H9 (cell line): Measurements from ENCODE around the gene PLEKHM3. TPM values are rescaled to one million over a fixed set of nuclear protein-coding genes. Genes with fewer than 3 reads are reported as not detected.

Experiments
- DNase-seq: peaks from one replicate; pipeline ENCODE4 v3.0.0-alpha.2; 2017
- H2AFZ ChIP-seq: one replicate; pipeline ENCODE4 v1.6.1; 2013; ENCODE audit warnings: mild to moderate bottlenecking, low read length, control low read depth, moderate library complexity
- H2AK5ac ChIP-seq: 2 replicates; pipeline ENCODE4 v1.6.1; 2013; ENCODE audit warnings: low read length, control low read depth, mixed read lengths; ENCODE audit not compliant: insufficient read length
- H2BK120ac ChIP-seq: one replicate; pipeline ENCODE4 v1.6.1; 2013; ENCODE audit warnings: low read depth, mild to moderate bottlenecking, low read length, control low read depth, inconsistent platforms; ENCODE audit not compliant: poor library complexity, severe bottlenecking
- H2BK12ac ChIP-seq: 2 replicates; pipeline ENCODE4 v1.6.1; 2013; ENCODE audit warnings: low read length, control low read depth, mixed read lengths, low read depth; ENCODE audit not compliant: insufficient read length
- H2BK15ac ChIP-seq: 2 replicates; pipeline ENCODE4 v1.6.1; 2013; ENCODE audit warnings: low read depth, low read length, control low read depth
- H2BK20ac ChIP-seq: one replicate; pipeline ENCODE4 v1.6.1; 2013; ENCODE audit warnings: low read depth, mild to moderate bottlenecking, low read length, control low read depth, inconsistent platforms; ENCODE audit not compliant: poor library complexity, severe bottlenecking
- H2BK5ac ChIP-seq: 2 replicates; pipeline ENCODE4 v1.6.1; 2013; ENCODE audit warnings: low read length, control low read depth, mixed read lengths; ENCODE audit not compliant: insufficient read length
- H3K14ac ChIP-seq: 2 replicates; pipeline ENCODE4 v1.6.1; 2013; ENCODE audit warnings: low read length, control low read depth; ENCODE audit not compliant: insufficient read depth
- H3K18ac ChIP-seq: 2 replicates; pipeline ENCODE4 v1.6.1; 2013; ENCODE audit warnings: low read depth, mild to moderate bottlenecking, mixed read lengths, low read length, control low read depth; ENCODE audit not compliant: insufficient read length
- H3K23ac ChIP-seq: 2 replicates; pipeline ENCODE4 v1.6.1; 2013; ENCODE audit warnings: low read length, control low read depth, mixed read lengths, low read depth; ENCODE audit not compliant: insufficient read length
- H3K23me2 ChIP-seq: 2 replicates; pipeline ENCODE4 v1.6.1; 2013; ENCODE audit warnings: low read depth, mild to moderate bottlenecking, mixed read lengths, low read length, control low read depth; ENCODE audit not compliant: insufficient read length, poor library complexity, severe bottlenecking
- H3K27ac ChIP-seq: 2 replicates; pipeline ENCODE4 v1.5.1; 2013; ENCODE audit warnings: low read length, control low read depth, mixed read lengths, low read depth; ENCODE audit not compliant: insufficient read length
- H3K27me3 ChIP-seq: 2 replicates; pipeline ENCODE4 v1.6.1; 2013; ENCODE audit warnings: low read length, control low read depth, inconsistent platforms; ENCODE audit not compliant: insufficient read depth
- H3K4ac ChIP-seq: 2 replicates; pipeline ENCODE4 v1.6.1; 2013; ENCODE audit warnings: low read depth, mild to moderate bottlenecking, control low read depth, inconsistent platforms, low read length, moderate library complexity
- H3K4me1 ChIP-seq: 2 replicates; pipeline ENCODE4 v1.6.1; 2013; ENCODE audit warnings: low read length, control low read depth, inconsistent platforms; ENCODE audit not compliant: insufficient read depth
- H3K4me2 ChIP-seq: 2 replicates; pipeline ENCODE4 v1.6.1; 2013; ENCODE audit warnings: low read length, control low read depth, mixed read lengths; ENCODE audit not compliant: insufficient read length, insufficient read depth
- H3K56ac ChIP-seq: 2 replicates; pipeline ENCODE4 v1.6.1; 2013; ENCODE audit warnings: low read depth, mild to moderate bottlenecking, mixed read lengths, low read length, control low read depth; ENCODE audit not compliant: insufficient read length
- H3K79me1 ChIP-seq: 2 replicates; pipeline ENCODE4 v1.6.1; 2013; ENCODE audit warnings: low read depth, mild to moderate bottlenecking, moderate library complexity, low read length, control low read depth, inconsistent platforms; ENCODE audit not compliant: insufficient read depth, poor library complexity, severe bottlenecking
- H3K79me2 ChIP-seq: 2 replicates; pipeline ENCODE4 v1.6.1; 2013; ENCODE audit warnings: low read length, control low read depth, inconsistent platforms; ENCODE audit not compliant: insufficient read depth
- H3K9ac ChIP-seq: 2 replicates; pipeline ENCODE4 v1.6.1; 2013; ENCODE audit warnings: low read length, control low read depth, mixed read lengths; ENCODE audit not compliant: insufficient read length; ENCODE audit errors: extremely low read depth
- H3K9me3 ChIP-seq: one replicate; pipeline ENCODE4 v1.6.1; 2013; ENCODE audit warnings: low read depth, low read length, inconsistent platforms; ENCODE audit not compliant: control insufficient read depth
- H3T11ph ChIP-seq: one replicate; pipeline ENCODE4 v1.6.1; 2013; ENCODE audit warnings: mild to moderate bottlenecking, low read length, control low read depth, inconsistent platforms
- H4K20me1 ChIP-seq: one replicate; pipeline ENCODE4 v1.6.1; 2013; ENCODE audit not compliant: control insufficient read depth, insufficient read length, insufficient read depth
- H4K5ac ChIP-seq: 2 replicates; pipeline ENCODE4 v1.6.1; 2013; ENCODE audit warnings: low read depth, mild to moderate bottlenecking, mixed read lengths, low read length, control low read depth; ENCODE audit not compliant: insufficient read length
- H4K8ac ChIP-seq: replicated peaks from 2 replicates; pipeline ENCODE4 v1.6.1; 2013; ENCODE audit warnings: low read length, control low read depth, mixed read lengths, low read depth; ENCODE audit not compliant: insufficient read length
- H4K91ac ChIP-seq: 2 replicates; pipeline ENCODE4 v1.6.1; 2013; ENCODE audit warnings: low read depth, mild to moderate bottlenecking, moderate library complexity, mixed read lengths, low read length, control low read depth; ENCODE audit not compliant: insufficient read length
- H3K27ac Mint-ChIP-seq, 3 experiments: 2 replicates in 2 of 3; 3 replicates in 1 of 3; pipeline ENCODE4 v1.8.0; 2020 to 2021; ENCODE audit warnings: mixed read lengths in 3 of 3, mild to moderate bottlenecking in 1 of 3, moderate library complexity in 1 of 3
- H3K27me3 Mint-ChIP-seq: 2 replicates; pipeline ENCODE4 v1.8.0; 2021; ENCODE audit warnings: low read depth, mild to moderate bottlenecking, moderate library complexity, mixed read lengths
- H3K36me3 Mint-ChIP-seq, 3 experiments: 2 replicates in 2 of 3; 3 replicates in 1 of 3; pipeline ENCODE4 v1.8.0; 2020 to 2021; ENCODE audit warnings: low read depth in 3 of 3, mixed read lengths in 3 of 3; ENCODE audit not compliant: insufficient read depth in 1 of 3
- H3K4me1 Mint-ChIP-seq, 2 experiments: 2 replicates each; pipeline ENCODE4 v1.8.0; 2020; ENCODE audit warnings: mixed read lengths in 2 of 2
- H3K4me3 Mint-ChIP-seq, 2 experiments: 2 replicates in 1 of 2; 3 replicates in 1 of 2; pipeline ENCODE4 v1.8.0; 2020 to 2021; ENCODE audit warnings: mild to moderate bottlenecking in 2 of 2, mixed read lengths in 2 of 2, moderate library complexity in 1 of 2
- H3K9me3 Mint-ChIP-seq, 2 experiments: 2 replicates in 1 of 2; 3 replicates in 1 of 2; pipeline ENCODE4 v1.8.0; 2020; ENCODE audit warnings: mild to moderate bottlenecking in 2 of 2, mixed read lengths in 2 of 2, moderate library complexity in 1 of 2
- CTCF ChIP-seq: fragments of 200-600 bp; sonication (generic); conservative IDR thresholded peaks from 3 replicates; pipeline ENCODE4 v1.8.0; 2021; ENCODE audit warnings: antibody characterized with exemption, mild to moderate bottlenecking
- WGBS: extraction: QIAGEN DNeasy Blood & Tissue Kit; methylation state at CpG from one replicate; pipeline ENCODE4 v1.1.7; 2013; ENCODE audit warnings: missing lambda C conversion rate, low lambda C conversion rate, mixed read lengths; ENCODE audit not compliant: insufficient read length; ENCODE audit errors: extremely low coverage; 5-methylcytosine and 5-hydroxymethylcytosine counted together
- total RNA-seq: library from RNA; stranded (reverse); gene quantifications from 2 replicates; pipeline ENCODE4 v1.2.1, GENCODE V29; 2021

PLEKHM3 gene
- total RNA-seq, 1 experiment from 2014 or later, result 7.5 TPM

- Histone ChIP-seq H3K4me2 (no peak overlapping the region), H3K79me1 (no peaks in the 10 kb centered on the region), H4K5ac (no peak overlapping the region), H3K56ac (no peak overlapping the region), H3K4ac (no peak overlapping the region), H3K9me3 (no peaks in the 10 kb centered on the region), H2BK5ac (no peak overlapping the region), H4K8ac (no peak overlapping the region), H3T11ph (no peak overlapping the region), H3K14ac (no peak overlapping the region), H3K9ac (no peak overlapping the region), H2BK15ac (no peak overlapping the region), H4K20me1 (no peaks in the 10 kb centered on the region), H2BK20ac (no peak overlapping the region), H4K91ac (no peak overlapping the region), H3K27ac (no peak overlapping the region), H3K23ac (no peak overlapping the region), H3K23me2 (no peaks in the 10 kb centered on the region), H2AFZ (no peak overlapping the region), H3K18ac (no peak overlapping the region), H3K4me1 (no peaks in the 10 kb centered on the region), H3K79me2 (no peaks in the 10 kb centered on the region), H2BK12ac (no peak overlapping the region), H3K27me3 (no peaks in the 10 kb centered on the region), H2AK5ac (no peak overlapping the region), H2BK120ac (no peak overlapping the region)
- Mint-ChIP-seq H3K27ac (peak overlapping the region in 2 of 3 experiments; percentile 9 to 42; a peak in 1 of 7 replicates), H3K36me3 (peaks cover 0 to 6% (median 0%) of the 10 kb centered on the region in 3 experiments; a peak in 2 of 7 replicates), H3K27me3 (no peaks in the 10 kb centered on the region), H3K4me1 (peaks cover 0 to 3% of the 10 kb centered on the region in 2 experiments; a peak in 1 of 4 replicates), H3K9me3 (no peaks in the 10 kb centered on the region), H3K4me3 (no peak overlapping the region)
- no peak for DNase-seq
- WGBS, result no CpG with 5 or more reads among the region's 2 CpGs
- no peak for TF ChIP-seq CTCF
Measured at GRCh38 chr2:207996848-207997247, 28.5 kb downstream of the PLEKHM3 start.
